Endothelial cell (in vitro differentiated cells): ENCODE measurements around the gene LRRC38. TPM values are rescaled to one million over a fixed set of nuclear protein-coding genes. Genes with fewer than 3 reads are reported as not detected.
A peak's percentile ranks its signal among the peaks of the same experiment; 100 is the strongest.
"Not testable (repeated sequence)": the region's sequence is repeated elsewhere in the genome, so short reads cannot be mapped to it uniquely, and the experiment has no call there.

Experiments used
- DNase-seq: peaks from one replicate; pipeline ENCODE4 v3.0.0; 2021; ENCODE audit warnings: low spot score
- H3K27ac Mint-ChIP-seq: one replicate; pipeline ENCODE4 v1.8.0; 2021; ENCODE audit warnings: mixed read lengths, inconsistent platforms; ENCODE audit not compliant: unreplicated experiment
- H3K27me3 Mint-ChIP-seq: one replicate; pipeline ENCODE4 v1.8.0; 2021; ENCODE audit warnings: mild to moderate bottlenecking, moderate library complexity, mixed read lengths, inconsistent platforms; ENCODE audit not compliant: unreplicated experiment
- H3K36me3 Mint-ChIP-seq: one replicate; pipeline ENCODE4 v1.8.0; 2021; ENCODE audit warnings: mild to moderate bottlenecking, low read depth, mixed read lengths, inconsistent platforms; ENCODE audit not compliant: unreplicated experiment
- H3K4me1 Mint-ChIP-seq: one replicate; pipeline ENCODE4 v1.8.0; 2021; ENCODE audit warnings: mild to moderate bottlenecking, mixed read lengths, inconsistent platforms; ENCODE audit not compliant: unreplicated experiment
- H3K4me3 Mint-ChIP-seq: one replicate; pipeline ENCODE4 v1.8.0; 2021; ENCODE audit warnings: mild to moderate bottlenecking, mixed read lengths, inconsistent platforms; ENCODE audit not compliant: unreplicated experiment
- H3K9me3 Mint-ChIP-seq: one replicate; pipeline ENCODE4 v1.8.0; 2021; ENCODE audit warnings: mixed read lengths, inconsistent platforms; ENCODE audit not compliant: unreplicated experiment
- CTCF ChIP-seq: fragments of 200-600 bp; sonication (generic); IDR thresholded peaks from one replicate; pipeline ENCODE4 v1.5.0; 2021; ENCODE audit warnings: antibody characterized with exemption; ENCODE audit not compliant: unreplicated experiment
- long read RNA-seq: library from polyadenylated mRNA; unstranded; transcript quantifications from one replicate; pipeline ENCODE4 v2.0.0, GENCODE V29; 2020; ENCODE audit not compliant: unreplicated experiment
- total RNA-seq: library from RNA; stranded (reverse); fragmentation: NEBNext Ultra II Directional; extraction: Animal tissue kit (Norgen Biotek cat#: 25700); gene quantifications from one replicate; pipeline ENCODE4 v1.2.1, GENCODE V29; 2021; ENCODE audit not compliant: unreplicated experiment

LRRC38 gene
- not detected for total RNA-seq
- long read RNA-seq = 0 reads

- no peaks in the 10 kb centered on the region for H3K36me3 Mint-ChIP-seq
- H3K4me3 Mint-ChIP-seq = no peak within 1 kb of the TSS
- H3K4me1 Mint-ChIP-seq = no peaks in the 10 kb centered on the region
- H3K27me3 Mint-ChIP-seq = peaks cover 21% of the 10 kb centered on the region
- H3K27ac Mint-ChIP-seq = no peak within 1 kb of the TSS
- no peaks in the 10 kb centered on the region for H3K9me3 Mint-ChIP-seq
- peak; percentile 30 for DNase-seq
- peak; percentile 13 for TF ChIP-seq CTCF
These were observed at the start of gene LRRC38 for GRCh38 chr1:13513895-13514546. TSS of gene LRRC38 (minus strand) at chr1:13514003. CDS start at chr1:13513593, 410 bp downstream.

- not testable (repeated sequence) for H3K27ac Mint-ChIP-seq, H3K9me3 Mint-ChIP-seq, H3K4me3 Mint-ChIP-seq, H3K4me1 Mint-ChIP-seq, DNase-seq, H3K36me3 Mint-ChIP-seq, H3K27me3 Mint-ChIP-seq
These were observed 49.2 kb upstream of the LRRC38 start for GRCh38 chr1:13562981-13563380.

- no peak overlapping the region for H3K4me3 Mint-ChIP-seq
These were observed 46.7 kb upstream of the LRRC38 start for GRCh38 chr1:13560541-13560940.

GRCh38 chr1:13556224-13556764, 42.5 kb upstream of the LRRC38 start:
- no peaks in the 10 kb centered on the region for H3K9me3 Mint-ChIP-seq
- no peak overlapping the region for H3K4me3 Mint-ChIP-seq
- no peak overlapping the region for H3K27ac Mint-ChIP-seq
- no peaks in the 10 kb centered on the region for H3K36me3 Mint-ChIP-seq
- no peak for DNase-seq
- no peaks in the 10 kb centered on the region for H3K4me1 Mint-ChIP-seq
- H3K27me3 Mint-ChIP-seq = peaks cover 3% of the 10 kb centered on the region
- no peak for TF ChIP-seq CTCF

More at GRCh38 chr1:13560541-13560940, 46.7 kb upstream of the LRRC38 start:
- Mint-ChIP-seq H3K9me3 (no peaks in the 10 kb centered on the region), H3K4me1 (no peaks in the 10 kb centered on the region), H3K36me3 (no peaks in the 10 kb centered on the region), H3K27me3 (peaks cover 5% of the 10 kb centered on the region), H3K27ac (no peak overlapping the region)
- no peak for TF ChIP-seq CTCF
- no peak for DNase-seq

- no peak for TF ChIP-seq CTCF
- H3K4me3 Mint-ChIP-seq = no peak overlapping the region
- H3K4me1 Mint-ChIP-seq = no peaks in the 10 kb centered on the region
- no peak for DNase-seq
- H3K36me3 Mint-ChIP-seq = no peaks in the 10 kb centered on the region
- H3K9me3 Mint-ChIP-seq = no peaks in the 10 kb centered on the region
- no peak overlapping the region for H3K27ac Mint-ChIP-seq
- H3K27me3 Mint-ChIP-seq = peaks cover 3% of the 10 kb centered on the region
These were observed 41.0 kb upstream of the LRRC38 start for GRCh38 chr1:13554798-13555197.
